Kidney (tissue), 14 donors: ENCODE results near the gene SCMH1. TPM values are rescaled to one million over a fixed set of nuclear protein-coding genes. Genes with fewer than 3 reads are reported as not detected.

Experiments used
- DNase-seq, 5 donors: peaks; one replicate each; pipeline ENCODE4 v3.0.0-alpha.2; 2013 to 2020
- FAIRE-seq: peaks from 2 replicates; lab custom pipeline; 2012; peaks lifted over from hg19 to GRCh38; lab: Jason Lieb, UNC
- H3K27ac ChIP-seq, 2 donors: one replicate each; pipeline ENCODE4 v1.7.0; 2013; ENCODE audit warnings: low read depth in 2 of 2, low read length in 2 of 2, inconsistent platforms in 1 of 2
- H3K27me3 ChIP-seq: one replicate; pipeline ENCODE4 v1.7.1; 2013; ENCODE audit warnings: low read length, inconsistent platforms; ENCODE audit not compliant: control insufficient read depth, insufficient read depth
- H3K36me3 ChIP-seq, 3 donors: one replicate each; pipeline versions ENCODE4 v1.7.0 to v1.7.1; 2013; ENCODE audit warnings: low read length in 3 of 3, control low read depth in 1 of 3, inconsistent platforms in 1 of 3; ENCODE audit not compliant: insufficient read depth in 3 of 3, control insufficient read depth in 2 of 3
- H3K4me1 ChIP-seq, 3 donors: one replicate each; pipeline versions ENCODE4 v1.7.0 to v1.7.1; 2013; ENCODE audit warnings: low read length in 3 of 3, inconsistent platforms in 1 of 3, low read depth in 1 of 3; ENCODE audit not compliant: control insufficient read depth in 2 of 3, insufficient read depth in 2 of 3
- H3K4me3 ChIP-seq, 3 donors: one replicate each; pipeline versions ENCODE4 v1.7.0 to v1.8.1; 2013; ENCODE audit warnings: low read length in 3 of 3, control low read depth in 1 of 3, inconsistent platforms in 1 of 3
- H3K9ac ChIP-seq, 3 donors: one replicate each; pipeline versions ENCODE4 v1.7.0 to v1.7.1; 2013; ENCODE audit warnings: low read length in 3 of 3, control low read depth in 1 of 3, inconsistent platforms in 1 of 3
- H3K9me3 ChIP-seq, 3 donors: one replicate each; pipeline versions ENCODE4 v1.7.0 to v1.7.1; 2013; ENCODE audit warnings: low read length in 3 of 3, control low read depth in 1 of 3, inconsistent platforms in 1 of 3; ENCODE audit not compliant: control insufficient read depth in 2 of 3, insufficient read depth in 1 of 3
- CTCF ChIP-seq: IDR thresholded peaks from 3 replicates; pipeline ENCODE4 v1.5.1; 2012; ENCODE audit warnings: mild to moderate bottlenecking, moderate library complexity, borderline replicate concordance; ENCODE audit not compliant: insufficient read depth; ENCODE audit errors: extremely low read depth
- intact Hi-C: fragments of 100-400 bp; cut with DNase I; formaldehyde crosslinking; loops from one replicate; pipeline ENCODE4 v1.11.1; 2022
- polyA plus RNA-seq: library from polyadenylated mRNA; stranded (reverse); fragments of 350-450 nt; fragmentation: Illumina TruSeq; extraction: RNeasy Lipid Tissue Mini Kit (QIAGEN cat#74804); gene quantifications from one replicate; pipeline ENCODE4 v1.2.3, GENCODE V29; 2014; ENCODE audit warnings: low read depth, low replicate concordance; ENCODE audit not compliant: insufficient read depth
- total RNA-seq: library from RNA; stranded (reverse); fragmentation: NEBNext Ultra II Directional; extraction: Animal tissue kit (Norgen Biotek cat#: 25700); gene quantifications from one replicate; pipeline ENCODE4 v1.2.1, GENCODE V29; 2021
- donor health status: control.
- donor health status: control.
- donor health status: control.
- donor health status: control.
- donor health status: control.
- donor health status: DM: yes; HTN: yes; CAD: no.
- donor health status: Normal renal cell carcinoma (clear cell type).

Gene SCMH1
- total and polyA plus RNA-seq, 2 donors from 2014 or later, result 26.4 to 58.3 TPM

DNA sequence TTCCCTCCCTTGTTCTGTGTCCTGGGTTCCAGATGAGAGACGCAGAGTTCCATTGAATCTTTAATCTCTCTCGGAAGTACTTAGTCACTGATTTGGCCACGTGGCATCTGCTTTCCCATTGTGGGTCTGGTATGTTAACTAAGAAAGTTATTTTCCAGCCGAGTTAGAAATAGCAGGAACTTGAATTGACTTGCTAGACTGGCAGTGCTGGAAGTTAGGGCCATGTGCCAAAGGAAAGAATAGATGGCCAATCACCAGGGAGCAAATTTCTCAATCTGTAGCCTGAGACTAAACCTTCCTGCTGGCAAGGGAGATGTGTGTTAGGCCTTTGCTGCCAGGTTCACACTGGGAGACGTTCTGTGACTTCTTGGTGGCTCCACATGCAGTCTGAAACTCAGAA lies 196.4 kb downstream of the SCMH1 start:
- DNase-seq (peak in 2 of 5 donors; percentile 16 to 33), FAIRE-seq (peak; percentile 85)
- TF ChIP-seq CTCF, result no peak
- Histone ChIP-seq H3K9ac (peak overlapping the region in 1 of 3 donors; percentile 17), H3K4me3 (no peak overlapping the region), H3K4me1 (peaks cover 0 to 35% (median 23%) of the 10 kb centered on the region in 3 donors), H3K27ac (peak overlapping the region; percentile 65 to 75), H3K36me3 (peaks cover 0 to 15% (median 8%) of the 10 kb centered on the region in 3 donors), H3K27me3 (no peaks in the 10 kb centered on the region), H3K9me3 (no peaks in the 10 kb centered on the region)
- intact Hi-C loops, result no loop called here

GRCh38 chr1:41044187-41044586 lies 197.9 kb downstream of the SCMH1 start:
- H3K27ac ChIP-seq, result peak overlapping the region in 1 of 2 donors; percentile 59
- H3K36me3 ChIP-seq, result peaks cover 0 to 18% (median 8%) of the 10 kb centered on the region in 3 donors
- intact Hi-C loops, result no loop called here
- TF ChIP-seq CTCF, result no peak
- H3K27me3 ChIP-seq, result no peaks in the 10 kb centered on the region
- no peaks in the 10 kb centered on the region for H3K9me3 ChIP-seq
- FAIRE-seq, result no peak
- H3K4me1 ChIP-seq, result peaks cover 0 to 35% (median 23%) of the 10 kb centered on the region in 3 donors
- H3K4me3 ChIP-seq, result no peak overlapping the region
- DNase-seq, result no peak
- peak overlapping the region in 1 of 3 donors; percentile 39 for H3K9ac ChIP-seq

DNA sequence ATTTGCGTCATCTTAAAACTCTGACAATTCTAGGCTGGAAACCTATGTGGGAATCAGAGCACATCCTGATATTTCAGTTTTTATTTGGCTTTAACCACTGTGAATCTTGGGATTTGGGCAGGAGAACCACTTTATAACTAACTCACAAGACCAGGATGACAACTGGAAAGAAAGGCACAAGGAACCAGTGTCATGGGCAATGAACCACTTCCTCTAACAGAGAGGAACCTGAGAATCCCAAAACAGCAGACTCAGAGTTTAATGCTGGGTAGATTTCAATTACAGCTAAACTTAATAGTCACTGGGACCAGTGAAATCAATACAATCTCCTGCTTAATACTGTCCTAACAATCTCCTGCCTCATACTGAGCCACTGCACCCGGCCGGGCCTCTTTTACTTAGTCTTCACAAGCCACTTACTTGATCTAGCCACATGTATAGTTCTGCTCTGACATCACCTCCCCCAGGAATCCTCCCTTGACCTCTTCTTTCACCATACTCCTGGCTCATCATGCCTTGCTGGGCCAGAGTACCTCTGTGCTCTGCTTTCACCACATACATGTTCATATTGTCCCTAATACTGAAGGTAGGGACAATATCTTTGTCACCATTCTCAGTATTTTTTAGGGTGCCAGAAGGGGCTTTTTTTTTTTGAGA lies 200.4 kb downstream of the SCMH1 start:
- intact Hi-C loops, result no loop called here
- no peak for DNase-seq
- peaks cover 0 to 21% (median 15%) of the 10 kb centered on the region in 3 donors for H3K36me3 ChIP-seq
- no peak overlapping the region for H3K4me3 ChIP-seq
- H3K4me1 ChIP-seq, result peaks cover 0 to 32% (median 19%) of the 10 kb centered on the region in 3 donors
- no peaks in the 10 kb centered on the region for H3K9me3 ChIP-seq
- FAIRE-seq, result no peak
- no peak overlapping the region for H3K27ac ChIP-seq
- H3K27me3 ChIP-seq, result no peaks in the 10 kb centered on the region
- no peak overlapping the region for H3K9ac ChIP-seq
- TF ChIP-seq CTCF, result no peak

DNA sequence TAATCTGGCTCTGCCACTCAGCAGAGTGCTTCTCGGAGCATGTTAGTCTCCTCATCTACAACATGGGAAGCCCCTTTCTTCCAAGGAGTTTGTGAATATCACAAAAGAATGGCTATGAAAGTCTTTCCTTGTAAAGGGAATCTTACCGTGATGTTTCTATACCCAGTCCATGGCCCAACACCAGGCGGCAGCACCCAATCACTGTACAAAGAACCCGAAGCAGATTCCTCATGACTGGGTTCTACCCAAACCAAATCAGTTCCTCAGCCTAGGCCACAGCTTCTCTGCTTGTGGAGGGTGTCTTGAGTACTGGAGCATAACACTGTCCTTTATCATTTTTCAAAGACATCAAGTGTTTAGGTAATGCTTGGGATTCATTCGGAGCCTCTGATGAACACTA lies 204.0 kb downstream of the SCMH1 start:
- peaks cover 0 to 7% (median 0%) of the 10 kb centered on the region in 3 donors for H3K4me1 ChIP-seq
- H3K27me3 ChIP-seq, result no peaks in the 10 kb centered on the region
- H3K4me3 ChIP-seq, result no peak overlapping the region
- no peak overlapping the region for H3K27ac ChIP-seq
- H3K9me3 ChIP-seq, result no peaks in the 10 kb centered on the region
- no peak for TF ChIP-seq CTCF
- intact Hi-C loops, result no loop called here
- peaks cover 2 to 34% (median 21%) of the 10 kb centered on the region in 3 donors for H3K36me3 ChIP-seq
- FAIRE-seq, result no peak
- DNase-seq, result no peak
- H3K9ac ChIP-seq, result no peak overlapping the region
